Retinal pigment epithelial cell (primary cell): Measurements from ENCODE around the gene MESP1.
A peak's percentile ranks its signal among the peaks of the same experiment; 100 is the strongest.

Experiments
- DNase-seq: peaks from one replicate; pipeline ENCODE4 v3.0.0-alpha.2; 2010; ENCODE audit warnings: low read depth
- H3K4me3 ChIP-seq: 2 replicates; pipeline ENCODE4 v1.5.1; 2011; ENCODE audit warnings: mild to moderate bottlenecking, low read length, control low read depth, moderate library complexity
- CTCF ChIP-seq: conservative IDR thresholded peaks from 2 replicates; pipeline ENCODE4 v1.5.1; 2011; ENCODE audit warnings: low read depth, low read length, control low read depth, inconsistent platforms

MESP1 gene

GRCh38 chr15:89756897-89757296 is 5.8 kb upstream of the MESP1 start:
- DNase-seq = no peak
- no peak for TF ChIP-seq CTCF

GRCh38 chr15:89755701-89756100 is 4.7 kb upstream of the MESP1 start:
- no peak for DNase-seq
- no peak for TF ChIP-seq CTCF

More at GRCh38 chr15:89756897-89757296, 5.8 kb upstream of the MESP1 start:
- no peak overlapping the region for H3K4me3 ChIP-seq

DNA sequence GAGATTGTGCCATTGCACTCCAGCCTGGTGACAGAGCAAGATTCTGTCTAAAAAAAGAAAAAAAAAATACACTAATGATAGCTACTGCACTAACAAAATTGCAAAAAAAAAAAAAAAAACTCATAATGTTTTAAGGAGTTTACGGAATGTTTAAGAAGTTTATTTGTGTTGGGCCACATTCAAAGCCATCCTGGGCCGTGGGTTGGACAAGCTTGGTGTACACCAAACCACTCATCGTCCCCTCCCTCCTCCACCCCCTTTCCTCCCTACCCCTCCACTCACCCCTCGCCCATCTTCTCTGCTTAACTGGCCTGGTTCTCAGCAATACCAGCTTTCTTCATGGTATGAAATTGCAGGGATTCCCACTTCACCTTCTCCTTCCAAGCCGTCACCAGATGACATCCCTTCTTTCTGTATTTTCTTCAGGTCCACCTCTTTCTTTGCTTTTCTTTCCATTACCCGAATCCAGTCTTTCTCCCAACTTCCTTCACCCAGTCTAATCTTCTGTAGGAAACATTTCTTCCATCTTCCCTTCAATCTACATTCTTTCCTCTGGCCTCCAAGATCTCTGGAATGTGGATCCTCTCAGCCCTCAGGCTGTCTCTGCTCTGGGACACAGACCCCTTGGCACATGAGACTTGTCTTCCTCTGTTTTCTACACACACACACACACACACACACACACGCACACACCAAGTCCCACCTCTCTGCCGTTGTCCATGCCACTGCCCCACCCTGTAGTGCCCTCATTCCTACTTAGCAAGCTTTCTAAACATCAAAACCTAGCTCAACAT is 3.5 kb upstream of the MESP1 start:
- TF ChIP-seq CTCF = no peak
- H3K4me3 ChIP-seq = no peak overlapping the region
- DNase-seq = no peak

More at GRCh38 chr15:89755701-89756100, 4.7 kb upstream of the MESP1 start:
- H3K4me3 ChIP-seq = no peak overlapping the region

DNA sequence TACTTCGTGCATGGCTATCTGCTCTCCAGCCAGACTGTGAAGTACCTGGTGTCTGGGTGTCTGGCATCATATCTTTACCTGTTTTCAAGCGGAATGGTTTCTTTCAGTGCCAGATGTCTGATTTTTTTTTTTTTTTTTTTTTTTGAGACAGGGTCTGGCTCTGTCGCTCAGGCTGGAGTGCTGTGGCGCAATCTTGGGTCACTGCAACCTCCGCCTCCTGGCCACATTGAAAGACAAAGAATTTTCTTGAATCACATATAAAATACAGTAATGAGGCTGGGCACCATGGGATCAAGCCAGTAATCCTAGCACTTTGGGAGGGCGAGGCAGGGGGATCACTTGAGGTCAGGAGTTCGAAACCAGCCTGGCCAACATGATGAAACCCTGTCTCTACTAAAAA is 2.8 kb upstream of the MESP1 start:
- TF ChIP-seq CTCF = no peak
- no peak for DNase-seq
- no peak overlapping the region for H3K4me3 ChIP-seq

- no peak overlapping the region for H3K4me3 ChIP-seq
- TF ChIP-seq CTCF = no peak
- DNase-seq = no peak
These were observed 699 bp upstream of the MESP1 start for GRCh38 chr15:89751748-89752147.

- no peak for DNase-seq
- peak overlapping the region; percentile 37 for H3K4me3 ChIP-seq
- TF ChIP-seq CTCF = no peak
These were observed 994 bp downstream of the MESP1 start for GRCh38 chr15:89749951-89750559.

GRCh38 chr15:89749526-89749925 is 1.5 kb downstream of the MESP1 start:
- TF ChIP-seq CTCF = no peak
- no peak for DNase-seq
- no peak overlapping the region for H3K4me3 ChIP-seq
